ENCODE measurements around the gene DYNAP.

DYNAP gene

GRCh38 chr18:54604211-54604610, 13.2 kb downstream of the DYNAP start:
- Histone ChIP-seq H3K9me3 (ENCODE audit: control insufficient read depth in 1 of 2, low read length in 2 of 2) (no peaks in the 10 kb centered on the region), H3K4me1 (ENCODE audit: control insufficient read depth in 1 of 2, insufficient read depth in 2 of 2, low read length in 2 of 2) (peaks cover 3 to 6% of the 10 kb centered on the region in 2 donors), H3K36me3 (ENCODE audit: control insufficient read depth in 1 of 2, insufficient read depth in 2 of 2, low read length in 2 of 2) (no peaks in the 10 kb centered on the region)

GRCh38 chr18:54606835-54607212, 15.8 kb downstream of the DYNAP start:
- Histone ChIP-seq H3K4me1 (ENCODE audit: control insufficient read depth in 1 of 2, insufficient read depth in 2 of 2, low read length in 2 of 2) (peaks cover 3 to 9% of the 10 kb centered on the region in 2 donors), H3K9me3 (ENCODE audit: control insufficient read depth in 1 of 2, low read length in 2 of 2) (no peaks in the 10 kb centered on the region), H3K9ac (ENCODE audit: low read depth in 1 of 2, low read length in 2 of 2) (peak overlapping the region; percentile 57 to 60), H3K27ac (ENCODE audit: low read depth, low read length) (peak overlapping the region; percentile 74), H3K27me3 (ENCODE audit: control insufficient read depth in 1 of 2, insufficient read depth in 2 of 2, low read length in 2 of 2) (no peaks in the 10 kb centered on the region), H3K4me3 (ENCODE audit: low read depth in 1 of 2, low read length in 2 of 2) (peak overlapping the region; percentile 47 to 59), H3K36me3 (ENCODE audit: control insufficient read depth in 1 of 2, insufficient read depth in 2 of 2, low read length in 2 of 2) (no peaks in the 10 kb centered on the region)

More at GRCh38 chr18:54604211-54604610, 13.2 kb downstream of the DYNAP start:
- no peak overlapping the region for H3K4me3 ChIP-seq (ENCODE audit: low read depth in 1 of 2, low read length in 2 of 2)
- no peak overlapping the region for H3K27ac ChIP-seq (ENCODE audit: low read depth, low read length)
- no peaks in the 10 kb centered on the region for H3K27me3 ChIP-seq (ENCODE audit: control insufficient read depth in 1 of 2, insufficient read depth in 2 of 2, low read length in 2 of 2)
- H3K9ac ChIP-seq (ENCODE audit: low read depth in 1 of 2, low read length in 2 of 2), result no peak overlapping the region

- Histone ChIP-seq H3K27me3 (ENCODE audit: control insufficient read depth in 1 of 2, insufficient read depth in 2 of 2, low read length in 2 of 2) (no peaks in the 10 kb centered on the region), H3K36me3 (ENCODE audit: control insufficient read depth in 1 of 2, insufficient read depth in 2 of 2, low read length in 2 of 2) (no peaks in the 10 kb centered on the region), H3K9ac (ENCODE audit: low read depth in 1 of 2, low read length in 2 of 2) (peak overlapping the region; percentile 57 to 60), H3K4me3 (ENCODE audit: low read depth in 1 of 2, low read length in 2 of 2) (peak overlapping the region; percentile 47 to 59), H3K27ac (ENCODE audit: low read depth, low read length) (peak overlapping the region; percentile 74), H3K9me3 (ENCODE audit: control insufficient read depth in 1 of 2, low read length in 2 of 2) (no peaks in the 10 kb centered on the region), H3K4me1 (ENCODE audit: control insufficient read depth in 1 of 2, insufficient read depth in 2 of 2, low read length in 2 of 2) (peaks cover 6 to 14% of the 10 kb centered on the region in 2 donors)
Observed at GRCh38 chr18:54607213-54608027, 16.4 kb downstream of the DYNAP start.

- peak overlapping the region; percentile 74 for H3K27ac ChIP-seq (ENCODE audit: low read depth, low read length)
- peak overlapping the region; percentile 20 to 57 for H3K9ac ChIP-seq (ENCODE audit: low read depth in 1 of 2, low read length in 2 of 2)
- H3K4me3 ChIP-seq (ENCODE audit: low read depth in 1 of 2, low read length in 2 of 2), result peak overlapping the region; percentile 47 to 59
- H3K27me3 ChIP-seq (ENCODE audit: control insufficient read depth in 1 of 2, insufficient read depth in 2 of 2, low read length in 2 of 2), result no peaks in the 10 kb centered on the region
- no peaks in the 10 kb centered on the region for H3K36me3 ChIP-seq (ENCODE audit: control insufficient read depth in 1 of 2, insufficient read depth in 2 of 2, low read length in 2 of 2)
- peaks cover 9 to 18% of the 10 kb centered on the region in 2 donors for H3K4me1 ChIP-seq (ENCODE audit: control insufficient read depth in 1 of 2, insufficient read depth in 2 of 2, low read length in 2 of 2)
- no peaks in the 10 kb centered on the region for H3K9me3 ChIP-seq (ENCODE audit: control insufficient read depth in 1 of 2, low read length in 2 of 2)
Observed at GRCh38 chr18:54608028-54608642, 17.1 kb downstream of the DYNAP start.

- Histone ChIP-seq H3K4me1 (ENCODE audit: control insufficient read depth in 1 of 2, insufficient read depth in 2 of 2, low read length in 2 of 2) (peaks cover 9 to 18% of the 10 kb centered on the region in 2 donors), H3K4me3 (ENCODE audit: low read depth in 1 of 2, low read length in 2 of 2) (no peak overlapping the region), H3K27ac (ENCODE audit: low read depth, low read length) (no peak overlapping the region), H3K9me3 (ENCODE audit: control insufficient read depth in 1 of 2, low read length in 2 of 2) (no peaks in the 10 kb centered on the region), H3K36me3 (ENCODE audit: control insufficient read depth in 1 of 2, insufficient read depth in 2 of 2, low read length in 2 of 2) (no peaks in the 10 kb centered on the region), H3K27me3 (ENCODE audit: control insufficient read depth in 1 of 2, insufficient read depth in 2 of 2, low read length in 2 of 2) (no peaks in the 10 kb centered on the region), H3K9ac (ENCODE audit: low read depth in 1 of 2, low read length in 2 of 2) (no peak overlapping the region)
Observed at GRCh38 chr18:54611816-54612215, 20.8 kb downstream of the DYNAP start.

- H3K27ac ChIP-seq (ENCODE audit: low read depth, low read length), result no peak overlapping the region
- H3K4me3 ChIP-seq (ENCODE audit: low read depth in 1 of 2, low read length in 2 of 2), result no peak overlapping the region
- no peak overlapping the region for H3K9ac ChIP-seq (ENCODE audit: low read depth in 1 of 2, low read length in 2 of 2)
- no peaks in the 10 kb centered on the region for H3K27me3 ChIP-seq (ENCODE audit: control insufficient read depth in 1 of 2, insufficient read depth in 2 of 2, low read length in 2 of 2)
- no peaks in the 10 kb centered on the region for H3K36me3 ChIP-seq (ENCODE audit: control insufficient read depth in 1 of 2, insufficient read depth in 2 of 2, low read length in 2 of 2)
- no peaks in the 10 kb centered on the region for H3K9me3 ChIP-seq (ENCODE audit: control insufficient read depth in 1 of 2, low read length in 2 of 2)
- peaks cover 9 to 18% of the 10 kb centered on the region in 2 donors for H3K4me1 ChIP-seq (ENCODE audit: control insufficient read depth in 1 of 2, insufficient read depth in 2 of 2, low read length in 2 of 2)
Observed at GRCh38 chr18:54612237-54612636, 21.2 kb downstream of the DYNAP start.

GRCh38 chr18:54613174-54613573, 22.1 kb downstream of the DYNAP start:
- H3K27me3 ChIP-seq (ENCODE audit: control insufficient read depth in 1 of 2, insufficient read depth in 2 of 2, low read length in 2 of 2), result no peaks in the 10 kb centered on the region
- H3K27ac ChIP-seq (ENCODE audit: low read depth, low read length), result no peak overlapping the region
- H3K4me1 ChIP-seq (ENCODE audit: control insufficient read depth in 1 of 2, insufficient read depth in 2 of 2, low read length in 2 of 2), result peaks cover 9 to 18% of the 10 kb centered on the region in 2 donors
- H3K4me3 ChIP-seq (ENCODE audit: low read depth in 1 of 2, low read length in 2 of 2), result no peak overlapping the region
- H3K36me3 ChIP-seq (ENCODE audit: control insufficient read depth in 1 of 2, insufficient read depth in 2 of 2, low read length in 2 of 2), result no peaks in the 10 kb centered on the region
- H3K9me3 ChIP-seq (ENCODE audit: control insufficient read depth in 1 of 2, low read length in 2 of 2), result no peaks in the 10 kb centered on the region
- H3K9ac ChIP-seq (ENCODE audit: low read depth in 1 of 2, low read length in 2 of 2), result no peak overlapping the region

- Histone ChIP-seq H3K27ac (ENCODE audit: low read depth, low read length) (no peak overlapping the region), H3K9me3 (ENCODE audit: control insufficient read depth in 1 of 2, low read length in 2 of 2) (no peaks in the 10 kb centered on the region)
Observed at GRCh38 chr18:54616220-54616848, 25.3 kb downstream of the DYNAP start.

GRCh38 chr18:54622084-54622483, 31.0 kb downstream of the DYNAP start:
- Histone ChIP-seq H3K36me3 (ENCODE audit: control insufficient read depth in 1 of 2, insufficient read depth in 2 of 2, low read length in 2 of 2) (no peaks in the 10 kb centered on the region), H3K4me1 (ENCODE audit: control insufficient read depth in 1 of 2, insufficient read depth in 2 of 2, low read length in 2 of 2) (peaks cover 0 to 7% of the 10 kb centered on the region in 2 donors), H3K9ac (ENCODE audit: low read depth in 1 of 2, low read length in 2 of 2) (no peak overlapping the region), H3K27me3 (ENCODE audit: control insufficient read depth in 1 of 2, insufficient read depth in 2 of 2, low read length in 2 of 2) (no peaks in the 10 kb centered on the region), H3K27ac (ENCODE audit: low read depth, low read length) (no peak overlapping the region), H3K4me3 (ENCODE audit: low read depth in 1 of 2, low read length in 2 of 2) (no peak overlapping the region), H3K9me3 (ENCODE audit: control insufficient read depth in 1 of 2, low read length in 2 of 2) (no peaks in the 10 kb centered on the region)

More at GRCh38 chr18:54616220-54616848, 25.3 kb downstream of the DYNAP start:
- Histone ChIP-seq H3K4me1 (ENCODE audit: control insufficient read depth in 1 of 2, insufficient read depth in 2 of 2, low read length in 2 of 2) (peaks cover 6 to 10% of the 10 kb centered on the region in 2 donors), H3K9ac (ENCODE audit: low read depth in 1 of 2, low read length in 2 of 2) (no peak overlapping the region), H3K4me3 (ENCODE audit: low read depth in 1 of 2, low read length in 2 of 2) (no peak overlapping the region), H3K27me3 (ENCODE audit: control insufficient read depth in 1 of 2, insufficient read depth in 2 of 2, low read length in 2 of 2) (no peaks in the 10 kb centered on the region), H3K36me3 (ENCODE audit: control insufficient read depth in 1 of 2, insufficient read depth in 2 of 2, low read length in 2 of 2) (no peaks in the 10 kb centered on the region)

- H3K4me1 ChIP-seq (ENCODE audit: control insufficient read depth in 1 of 2, insufficient read depth in 2 of 2, low read length in 2 of 2), result peaks cover 0 to 7% of the 10 kb centered on the region in 2 donors
- no peaks in the 10 kb centered on the region for H3K9me3 ChIP-seq (ENCODE audit: control insufficient read depth in 1 of 2, low read length in 2 of 2)
- no peaks in the 10 kb centered on the region for H3K36me3 ChIP-seq (ENCODE audit: control insufficient read depth in 1 of 2, insufficient read depth in 2 of 2, low read length in 2 of 2)
- no peak overlapping the region for H3K9ac ChIP-seq (ENCODE audit: low read depth in 1 of 2, low read length in 2 of 2)
- no peaks in the 10 kb centered on the region for H3K27me3 ChIP-seq (ENCODE audit: control insufficient read depth in 1 of 2, insufficient read depth in 2 of 2, low read length in 2 of 2)
- H3K27ac ChIP-seq (ENCODE audit: low read depth, low read length), result no peak overlapping the region
- no peak overlapping the region for H3K4me3 ChIP-seq (ENCODE audit: low read depth in 1 of 2, low read length in 2 of 2)
Observed at GRCh38 chr18:54626779-54627178, 35.7 kb downstream of the DYNAP start.

All from duodenal mucosa (tissue), 2 donors.